Gastroesophageal sphincter (tissue), 4 donors: ENCODE results near the gene BACH2. TPM values are rescaled to one million over a fixed set of nuclear protein-coding genes. Genes with fewer than 3 reads are reported as not detected.
A peak's percentile ranks its signal among the peaks of the same experiment; 100 is the strongest.

Experiments
- ATAC-seq: fragments of 150-250 bp; one replicate; pipeline ENCODE4 v1.9.1; 2016; ENCODE audit warnings: mild to moderate bottlenecking, moderate library complexity
- H3K27ac ChIP-seq, 4 donors: fragments of 200-600 bp; sonication (generic) in 3 of 4; 1 replicate in 3 of 4; 2 replicates in 1 of 4; pipeline ENCODE4 v1.5.1; 2016 to 2019
- H3K27me3 ChIP-seq: fragments of 200-600 bp; sonication (generic); one replicate; pipeline ENCODE4 v1.5.1; 2019
- H3K36me3 ChIP-seq, 2 donors: fragments of 200-600 bp; sonication (generic); one replicate each; pipeline ENCODE4 v1.5.1; 2019; ENCODE audit warnings: control low read depth in 1 of 2
- H3K4me1 ChIP-seq, 3 donors: fragments of 200-600 bp; sonication (generic); 1 replicate in 2 of 3; 2 replicates in 1 of 3; pipeline ENCODE4 v1.5.1; 2016 to 2019; ENCODE audit warnings: control low read depth in 2 of 3
- H3K4me3 ChIP-seq, 2 donors: fragments of 200-600 bp; sonication (generic); one replicate each; pipeline ENCODE4 v1.5.1; 2019; ENCODE audit warnings: mild to moderate bottlenecking in 1 of 2, moderate library complexity in 1 of 2
- H3K9me3 ChIP-seq, 3 donors: fragments of 200-600 bp; sonication (generic); one replicate each; pipeline ENCODE4 v1.5.1; 2017 to 2019; ENCODE audit warnings: control low read depth in 2 of 3
- CTCF ChIP-seq, 4 experiments: fragments of 200-600 bp in 2 of 4; fragments of 450-650 bp in 2 of 4; sonication (generic) in 1 of 4; IDR thresholded peaks; one replicate each; pipeline ENCODE4 v1.5.1; 2017 to 2019; ENCODE audit warnings: antibody characterized with exemption in 4 of 4, mild to moderate bottlenecking in 2 of 4, moderate library complexity in 2 of 4
- EP300 ChIP-seq: sonication (generic); formaldehyde crosslinking; IDR thresholded peaks from one replicate; pipeline ENCODE4 v1.6.1; 2017; ENCODE audit warnings: antibody characterized with exemption, mild to moderate bottlenecking
- POLR2A ChIP-seq, 2 donors: fragments of 450-650 bp; IDR thresholded peaks; one replicate each; pipeline ENCODE4 v1.6.1; 2017; ENCODE audit warnings: antibody characterized with exemption in 2 of 2, mild to moderate bottlenecking in 2 of 2, moderate library complexity in 1 of 2
- POLR2AphosphoS5 ChIP-seq: sonication (generic); formaldehyde crosslinking; IDR thresholded peaks from one replicate; pipeline ENCODE4 v1.6.1; 2017; ENCODE audit warnings: antibody characterized with exemption
- WGBS, 2 donors: methylation state at CpG; one replicate each; pipeline ENCODE4 v1.1.5; 2018; ENCODE audit warnings: low coverage in 1 of 2; 5-methylcytosine and 5-hydroxymethylcytosine counted together
- total RNA-seq, 4 donors: library from RNA; depleted of rRNA; stranded (reverse); fragments of >200 nt; gene quantifications; one replicate each; pipeline ENCODE4 v1.1.0, GENCODE V29; 2016

BACH2 gene
- total RNA-seq, 4 donors from 2014 or later: 3.5 to 10.4 (median 3.9) TPM

GRCh38 chr6:90251295-90251992, 45.2 kb downstream of the BACH2 start:
- TF ChIP-seq POLR2AphosphoS5: no peak
- no peak for TF ChIP-seq EP300
- TF ChIP-seq POLR2A (IDR thresholded peaks at IDR 0.05): no peak
- TF ChIP-seq CTCF (IDR thresholded peaks at IDR 0.05): no peak
- Histone ChIP-seq H3K4me1 (peaks cover 0 to 10% (median 0%) of the 10 kb centered on the region in 3 donors), H3K4me3 (no peak overlapping the region), H3K27me3 (no peaks in the 10 kb centered on the region), H3K27ac (peak overlapping the region in 1 of 4 donors; percentile 8), H3K36me3 (no peaks in the 10 kb centered on the region), H3K9me3 (no peaks in the 10 kb centered on the region)
- 42 to 45% methylated on average over 4 of the region's 4 CpGs for WGBS, 2 donors
- ATAC-seq: no peak

- peaks cover 0 to 10% (median 0%) of the 10 kb centered on the region in 3 donors for H3K4me1 ChIP-seq
- no peak for TF ChIP-seq EP300
- no peak for TF ChIP-seq POLR2A (IDR thresholded peaks at IDR 0.05)
- no peak for ATAC-seq
- no peaks in the 10 kb centered on the region for H3K9me3 ChIP-seq
- no peaks in the 10 kb centered on the region for H3K27me3 ChIP-seq
- H3K27ac ChIP-seq: no peak overlapping the region
- H3K36me3 ChIP-seq: no peaks in the 10 kb centered on the region
- H3K4me3 ChIP-seq: no peak overlapping the region
- WGBS, 2 donors: 53 to 71% methylated on average over 2 of the region's 2 CpGs
Measured at GRCh38 chr6:90250405-90250804, 46.2 kb downstream of the BACH2 start.

- no peaks in the 10 kb centered on the region for H3K9me3 ChIP-seq
- H3K4me1 ChIP-seq: peaks cover 0 to 10% (median 0%) of the 10 kb centered on the region in 3 donors
- no peaks in the 10 kb centered on the region for H3K36me3 ChIP-seq
- H3K27me3 ChIP-seq: no peaks in the 10 kb centered on the region
- no peak overlapping the region for H3K4me3 ChIP-seq
- no peak for ATAC-seq
- TF ChIP-seq EP300 (no peak), POLR2A (IDR thresholded peaks at IDR 0.05) (no peak), CTCF (IDR thresholded peaks at IDR 0.05) (no peak), POLR2AphosphoS5 (no peak)
- no peak overlapping the region for H3K27ac ChIP-seq
- 92% methylated on average over 6 of the region's 8 CpGs; no CpG with 5 or more reads in 1 of the 2 donors for WGBS, 2 donors
Measured at GRCh38 chr6:90249458-90249857, 47.2 kb downstream of the BACH2 start.

DNA sequence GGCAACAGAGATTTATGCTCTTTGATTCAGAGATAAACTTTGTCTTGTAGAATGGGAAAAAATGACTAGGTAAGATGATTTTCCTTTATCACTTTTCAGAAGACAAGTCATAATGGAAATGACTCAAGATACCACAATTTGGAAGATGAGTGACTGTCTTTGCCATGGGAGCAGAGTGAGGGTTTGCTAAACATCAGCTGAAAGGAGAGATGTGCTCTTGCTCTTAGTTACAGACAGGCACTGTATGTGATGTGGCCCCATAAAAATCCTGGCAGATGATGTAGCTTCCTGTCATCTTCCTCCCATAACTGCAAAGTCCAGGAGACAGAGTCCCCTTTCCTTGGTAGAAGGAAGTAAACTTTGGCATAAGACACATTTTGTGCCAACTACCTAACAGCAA, 47.6 kb downstream of the BACH2 start:
- no peaks in the 10 kb centered on the region for H3K36me3 ChIP-seq
- H3K4me3 ChIP-seq: no peak overlapping the region
- peaks cover 0 to 10% (median 0%) of the 10 kb centered on the region in 3 donors for H3K4me1 ChIP-seq
- no peaks in the 10 kb centered on the region for H3K9me3 ChIP-seq
- no peaks in the 10 kb centered on the region for H3K27me3 ChIP-seq
- ATAC-seq: no peak
- H3K27ac ChIP-seq: no peak overlapping the region
- TF ChIP-seq CTCF (IDR thresholded peaks at IDR 0.05): no peak
- TF ChIP-seq EP300: no peak
- no peak for TF ChIP-seq POLR2AphosphoS5
- TF ChIP-seq POLR2A (IDR thresholded peaks at IDR 0.05): no peak

DNA sequence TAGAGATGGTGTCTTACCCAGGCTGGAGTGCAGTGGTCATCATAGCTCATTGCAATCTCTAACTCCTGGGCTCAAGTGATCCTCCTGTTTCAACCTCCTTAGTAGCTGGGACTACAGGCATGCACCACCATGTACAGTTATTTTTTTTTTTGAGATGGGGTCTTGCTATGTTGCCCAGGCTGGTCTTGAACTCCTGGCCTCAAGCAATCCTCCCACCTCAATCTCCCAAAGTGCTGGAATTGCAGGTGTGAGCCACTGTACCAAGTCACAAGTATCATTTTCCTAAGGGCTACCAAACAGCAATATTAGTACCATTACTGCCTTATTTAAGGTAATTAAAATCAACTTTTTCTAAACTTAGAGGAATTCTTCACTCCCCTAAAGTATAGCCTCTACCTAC, 49.4 kb downstream of the BACH2 start:
- H3K4me3 ChIP-seq: no peak overlapping the region
- no peak for TF ChIP-seq POLR2AphosphoS5
- no peak for TF ChIP-seq EP300
- no peak for TF ChIP-seq POLR2A (IDR thresholded peaks at IDR 0.05)
- no peak for TF ChIP-seq CTCF (IDR thresholded peaks at IDR 0.05)
- no peaks in the 10 kb centered on the region for H3K9me3 ChIP-seq
- H3K36me3 ChIP-seq: no peaks in the 10 kb centered on the region
- ATAC-seq: no peak
- H3K27ac ChIP-seq: no peak overlapping the region
- no peaks in the 10 kb centered on the region for H3K27me3 ChIP-seq
- peaks cover 0 to 10% (median 0%) of the 10 kb centered on the region in 3 donors for H3K4me1 ChIP-seq
